Raji (cell line): ENCODE data around the gene ELMOD2.

Experiments used
- POLR2A ChIP-seq: IDR thresholded peaks from 2 replicates; pipeline ENCODE4 v1.6.1; 2011; ENCODE audit warnings: low read depth, low read length, control low read depth; ENCODE audit not compliant: insufficient read depth

The ELMOD2 gene

GRCh38 chr4:140568507-140569306 is 44.7 kb downstream of the ELMOD2 start, which contains the start of gene UCP1:
TSS of gene UCP1 (minus strand) at chr4:140568961. CDS start at chr4:140568729, 232 bp downstream.
- TF ChIP-seq POLR2A: no peak

- TF ChIP-seq POLR2A: no peak
Measured at GRCh38 chr4:140569307-140569638, 45.3 kb downstream of the ELMOD2 start.

- TF ChIP-seq POLR2A: no peak
Measured at GRCh38 chr4:140571620-140572019, 47.7 kb downstream of the ELMOD2 start.

- no peak for TF ChIP-seq POLR2A
Measured at GRCh38 chr4:140575489-140575888, 51.5 kb downstream of the ELMOD2 start.

- no peak for TF ChIP-seq POLR2A
Measured at GRCh38 chr4:140579278-140579677, 55.3 kb downstream of the ELMOD2 start.

GRCh38 chr4:140581078-140581477 is 57.1 kb downstream of the ELMOD2 start:
- no peak for TF ChIP-seq POLR2A

GRCh38 chr4:140584439-140584838 is 60.5 kb downstream of the ELMOD2 start:
- no peak for TF ChIP-seq POLR2A

- no peak for TF ChIP-seq POLR2A
Measured at GRCh38 chr4:140595065-140595464, 71.1 kb downstream of the ELMOD2 start.

- TF ChIP-seq POLR2A: no peak
Measured at GRCh38 chr4:140600408-140600807, 76.4 kb downstream of the ELMOD2 start.

GRCh38 chr4:140602714-140603113 is 78.7 kb downstream of the ELMOD2 start:
- TF ChIP-seq POLR2A: no peak

- TF ChIP-seq POLR2A: no peak
Measured at GRCh38 chr4:140603286-140603685, 79.3 kb downstream of the ELMOD2 start.
